ENCODE data around the gene TEAD1.

- TF ChIP-seq CTCF (IDR thresholded peaks at IDR 0.05; ENCODE audit: low read length): no peak
- TF ChIP-seq EZH2phosphoT487 (IDR thresholded peaks at IDR 0.05; ENCODE audit: low read length): no peak
These were observed 5.2 kb downstream of the TEAD1 start for GRCh38 chr11:12679471-12679870.
